Kidney capillary endothelial cell (primary cell): Measurements from ENCODE around the gene CORO2A.
"Not testable (repeated sequence)": the region's sequence is repeated elsewhere in the genome, so short reads cannot be mapped to it uniquely, and the experiment has no call there.

Source experiments
- DNase-seq: peaks from one replicate; pipeline ENCODE4 v3.0.0-alpha.2; 2018; ENCODE audit warnings: low spot score

Gene CORO2A

DNA sequence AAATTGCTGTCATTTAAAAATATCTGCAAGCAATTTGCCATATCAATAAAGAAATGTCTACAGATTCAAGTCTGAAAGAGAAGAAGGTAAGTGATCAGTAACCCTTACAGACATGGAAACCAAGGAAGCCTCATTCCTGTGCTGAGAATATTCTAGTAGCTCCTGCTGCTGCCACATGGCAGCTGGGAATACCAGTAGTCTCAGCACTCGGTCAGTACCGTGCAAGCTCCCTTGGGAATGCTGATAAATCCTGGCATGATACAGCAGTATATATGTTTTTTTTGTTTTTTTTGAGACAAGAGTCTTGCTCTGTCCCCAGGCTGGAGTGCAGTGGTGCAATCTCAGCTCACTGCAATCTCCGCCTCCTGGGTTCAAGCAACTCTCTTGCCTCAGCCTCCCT lies 108.0 kb downstream of the CORO2A start:
- DNase-seq: no peak

GRCh38 chr9:98083566-98084183 lies 108.8 kb downstream of the CORO2A start:
- DNase-seq: no peak

DNA sequence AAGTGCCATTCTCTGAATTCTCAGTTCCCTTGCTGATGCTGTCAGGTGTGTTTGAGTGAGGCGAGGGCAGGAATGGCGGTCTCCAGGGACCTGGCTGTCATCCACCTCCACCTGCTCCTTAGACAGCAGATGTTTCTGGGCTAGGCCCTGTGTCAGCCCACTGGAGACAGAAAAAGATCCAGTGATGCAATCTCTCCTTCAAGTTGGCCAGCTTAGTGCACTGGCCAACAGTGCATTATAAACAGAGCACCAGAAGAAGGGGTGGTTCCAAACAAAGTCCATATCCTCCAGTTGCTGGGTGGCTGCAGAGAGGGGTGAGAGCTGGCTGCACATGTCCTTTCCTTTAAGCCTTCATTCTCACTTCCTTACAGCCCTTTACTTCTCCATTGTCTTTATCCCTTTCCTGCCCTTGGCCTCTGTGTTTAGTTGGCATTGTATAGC lies 109.4 kb downstream of the CORO2A start:
- DNase-seq: no peak

GRCh38 chr9:98081477-98082219 lies 110.8 kb downstream of the CORO2A start:
- peak; percentile 58 for DNase-seq

DNA sequence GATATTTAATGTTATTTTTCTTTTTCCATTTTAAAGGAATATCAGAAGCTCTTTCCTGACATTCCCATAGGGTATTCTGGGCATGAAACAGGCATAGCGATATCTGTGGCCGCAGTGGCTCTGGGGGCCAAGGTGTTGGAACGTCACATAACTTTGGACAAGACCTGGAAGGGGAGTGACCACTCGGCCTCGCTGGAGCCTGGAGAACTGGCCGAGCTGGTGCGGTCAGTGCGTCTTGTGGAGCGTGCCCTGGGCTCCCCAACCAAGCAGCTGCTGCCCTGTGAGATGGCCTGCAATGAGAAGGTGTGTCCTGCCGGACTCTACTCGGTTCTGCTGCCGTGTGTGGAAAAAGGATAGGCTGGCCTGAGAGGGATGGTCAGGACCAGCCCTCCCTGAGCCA lies 111.7 kb downstream of the CORO2A start:
- DNase-seq: no peak

DNA sequence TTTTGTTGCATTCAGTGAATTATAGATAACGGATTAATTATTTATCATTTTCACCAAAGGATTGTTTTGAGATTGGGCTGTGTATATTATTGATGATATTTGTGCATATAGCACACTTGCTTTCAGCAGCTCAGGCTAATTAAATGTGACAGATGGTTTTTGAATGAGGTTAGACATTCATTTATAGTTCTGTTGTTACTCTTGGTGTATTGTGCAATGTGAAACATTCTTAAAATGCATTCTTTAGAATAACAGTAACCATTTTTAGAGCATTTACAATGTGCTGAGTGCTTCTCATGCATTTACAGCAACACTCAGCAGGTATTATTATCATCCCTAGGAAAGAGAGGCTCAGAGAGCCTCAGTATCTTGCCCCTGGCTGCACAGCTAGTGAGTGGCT lies 112.1 kb downstream of the CORO2A start:
- DNase-seq: no peak

DNA sequence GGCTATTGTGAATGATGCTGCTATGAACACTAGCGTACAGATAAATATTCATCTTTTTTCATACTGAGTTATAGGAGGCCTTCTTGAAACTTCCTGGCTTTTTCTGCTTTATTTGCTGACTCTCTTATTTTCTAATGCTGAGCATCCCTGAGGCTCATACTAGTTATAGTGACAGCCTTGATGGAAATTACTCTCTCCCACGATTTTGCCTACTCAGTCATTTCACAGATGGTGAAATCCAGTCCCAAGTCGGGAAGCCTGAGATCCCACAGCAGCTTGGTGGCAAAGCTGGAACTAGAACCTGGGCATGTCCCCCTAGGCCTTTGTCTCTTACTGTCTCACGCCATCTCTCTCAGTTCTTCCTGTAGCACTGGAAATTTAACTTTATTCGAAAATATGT lies 113.5 kb downstream of the CORO2A start:
- DNase-seq: no peak

DNA sequence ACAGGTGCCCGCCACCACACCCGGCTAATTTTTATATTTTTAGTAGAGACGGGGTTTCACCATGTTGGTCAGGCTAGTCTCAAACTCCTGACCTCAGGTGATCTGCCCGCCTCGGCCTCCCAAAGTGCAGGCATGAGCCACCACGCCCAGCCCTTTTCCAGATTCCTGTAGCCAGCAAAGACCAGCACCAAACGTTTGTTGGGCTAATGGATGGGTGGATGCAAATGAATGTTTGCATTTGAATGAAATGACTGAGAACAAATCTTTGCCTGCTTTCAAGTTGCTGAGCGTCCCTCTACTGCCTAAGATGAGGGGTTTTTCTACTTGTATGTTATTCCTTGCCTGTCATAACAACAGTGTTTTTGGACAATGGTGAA lies 115.9 kb downstream of the CORO2A start:
- DNase-seq: not testable (repeated sequence)

GRCh38 chr9:98075332-98075805 lies 117.1 kb downstream of the CORO2A start:
- no peak for DNase-seq

- DNase-seq: peak; percentile 52
Observed at GRCh38 chr9:98074115-98074990, 118.1 kb downstream of the CORO2A start.

- DNase-seq: no peak
Observed at GRCh38 chr9:98071737-98072136, 120.7 kb downstream of the CORO2A start.
